Neutrophil (primary cell): Measurements from ENCODE around the gene MAP3K6.

Experiments
- H3K27ac ChIP-seq: fragments of 200-600 bp; sonication (generic); 2 replicates; pipeline ENCODE4 v1.5.1; 2016; ENCODE audit warnings: mild to moderate bottlenecking, moderate library complexity
- H3K27me3 ChIP-seq: fragments of 200-600 bp; sonication (generic); 2 replicates; pipeline ENCODE4 v1.6.0; 2016; ENCODE audit warnings: mild to moderate bottlenecking
- H3K36me3 ChIP-seq: fragments of 200-600 bp; sonication (generic); 2 replicates; pipeline ENCODE4 v1.5.1; 2017
- H3K4me1 ChIP-seq, 2 experiments: fragments of 200-600 bp in 1 of 2; sonication (generic) in 1 of 2; 1 replicate in 1 of 2; 2 replicates in 1 of 2; pipeline versions ENCODE4 v1.5.1 to v1.6.1; 2013 to 2016; ENCODE audit warnings: low read depth in 1 of 2, low read length in 1 of 2, mild to moderate bottlenecking in 1 of 2, moderate library complexity in 1 of 2; ENCODE audit not compliant: control insufficient read depth in 1 of 2, insufficient read depth in 1 of 2
- H3K4me3 ChIP-seq, 2 experiments: fragments of 200-600 bp in 1 of 2; sonication (generic) in 1 of 2; 1 replicate in 1 of 2; 2 replicates in 1 of 2; pipeline ENCODE4 v1.5.1; 2013 to 2016; ENCODE audit warnings: low read depth in 1 of 2, low read length in 1 of 2, mild to moderate bottlenecking in 1 of 2, moderate library complexity in 1 of 2
- H3K9me3 ChIP-seq: fragments of 200-600 bp; sonication (generic); 2 replicates; pipeline ENCODE4 v1.5.1; 2016
- TF ChIP-seq, protein P1 (sequence below): fragments of 200-600 bp; sonication (generic); IDR thresholded peaks from 2 replicates; pipeline ENCODE4 v1.5.1; 2016; ENCODE audit warnings: antibody characterized with exemption

The MAP3K6 gene

DNA sequence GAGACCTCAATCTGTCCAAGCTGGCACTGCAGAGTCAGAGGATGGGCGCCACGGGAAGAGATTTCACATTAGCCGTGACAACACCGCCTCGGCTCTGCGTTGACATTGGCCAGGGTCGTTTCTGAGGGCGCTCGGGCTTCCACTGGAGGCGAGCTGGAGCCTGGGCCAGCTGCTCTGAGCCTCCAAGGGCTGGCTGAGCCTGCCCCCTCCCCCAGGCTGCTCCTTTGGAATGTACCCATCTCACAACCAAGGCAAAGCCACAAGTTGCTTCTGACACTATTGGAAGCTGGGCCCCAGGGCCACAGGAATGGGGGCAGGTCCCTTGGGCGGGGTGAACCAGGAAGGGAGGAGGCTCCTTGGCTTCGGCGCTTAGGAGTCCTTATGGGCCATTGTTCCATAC lies 38.3 kb upstream of the MAP3K6 start:
- Histone ChIP-seq H3K4me3 (no peak overlapping the region), H3K9me3 (no peaks in the 10 kb centered on the region), H3K27me3 (no peaks in the 10 kb centered on the region), H3K4me1 (peaks cover 6 to 13% of the 10 kb centered on the region in 2 experiments), H3K27ac (no peak overlapping the region), H3K36me3 (peaks cover 68% of the 10 kb centered on the region)
- TF ChIP-seq, protein P1, sequence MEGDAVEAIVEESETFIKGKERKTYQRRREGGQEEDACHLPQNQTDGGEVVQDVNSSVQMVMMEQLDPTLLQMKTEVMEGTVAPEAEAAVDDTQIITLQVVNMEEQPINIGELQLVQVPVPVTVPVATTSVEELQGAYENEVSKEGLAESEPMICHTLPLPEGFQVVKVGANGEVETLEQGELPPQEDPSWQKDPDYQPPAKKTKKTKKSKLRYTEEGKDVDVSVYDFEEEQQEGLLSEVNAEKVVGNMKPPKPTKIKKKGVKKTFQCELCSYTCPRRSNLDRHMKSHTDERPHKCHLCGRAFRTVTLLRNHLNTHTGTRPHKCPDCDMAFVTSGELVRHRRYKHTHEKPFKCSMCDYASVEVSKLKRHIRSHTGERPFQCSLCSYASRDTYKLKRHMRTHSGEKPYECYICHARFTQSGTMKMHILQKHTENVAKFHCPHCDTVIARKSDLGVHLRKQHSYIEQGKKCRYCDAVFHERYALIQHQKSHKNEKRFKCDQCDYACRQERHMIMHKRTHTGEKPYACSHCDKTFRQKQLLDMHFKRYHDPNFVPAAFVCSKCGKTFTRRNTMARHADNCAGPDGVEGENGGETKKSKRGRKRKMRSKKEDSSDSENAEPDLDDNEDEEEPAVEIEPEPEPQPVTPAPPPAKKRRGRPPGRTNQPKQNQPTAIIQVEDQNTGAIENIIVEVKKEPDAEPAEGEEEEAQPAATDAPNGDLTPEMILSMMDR = no peak

DNA sequence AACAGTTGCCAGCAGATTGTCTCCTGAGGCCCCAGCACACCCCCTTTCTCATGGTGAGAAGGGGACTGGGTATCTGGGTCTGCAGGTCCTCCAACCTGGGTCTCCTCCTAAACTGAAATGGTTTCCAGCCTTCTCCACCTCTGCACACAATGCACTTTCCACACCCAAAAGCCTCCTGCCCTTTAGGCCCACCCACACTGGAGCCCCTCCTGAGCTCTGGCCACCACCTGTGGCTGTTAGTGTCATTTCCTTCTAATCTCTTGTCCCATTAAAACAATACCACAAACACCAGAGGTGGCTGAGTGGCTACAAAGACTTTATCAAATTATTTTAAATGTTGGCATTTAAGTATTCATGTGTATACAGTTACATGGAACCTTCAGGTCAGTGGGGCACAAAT lies 37.2 kb upstream of the MAP3K6 start:
- H3K27me3 ChIP-seq = no peaks in the 10 kb centered on the region
- H3K27ac ChIP-seq = peak overlapping the region; percentile 41
- H3K36me3 ChIP-seq = peaks cover 57% of the 10 kb centered on the region
- no peak overlapping the region for H3K4me3 ChIP-seq
- TF ChIP-seq, protein P1 = no peak
- H3K9me3 ChIP-seq = no peaks in the 10 kb centered on the region
- H3K4me1 ChIP-seq = peaks cover 6 to 13% of the 10 kb centered on the region in 2 experiments

DNA sequence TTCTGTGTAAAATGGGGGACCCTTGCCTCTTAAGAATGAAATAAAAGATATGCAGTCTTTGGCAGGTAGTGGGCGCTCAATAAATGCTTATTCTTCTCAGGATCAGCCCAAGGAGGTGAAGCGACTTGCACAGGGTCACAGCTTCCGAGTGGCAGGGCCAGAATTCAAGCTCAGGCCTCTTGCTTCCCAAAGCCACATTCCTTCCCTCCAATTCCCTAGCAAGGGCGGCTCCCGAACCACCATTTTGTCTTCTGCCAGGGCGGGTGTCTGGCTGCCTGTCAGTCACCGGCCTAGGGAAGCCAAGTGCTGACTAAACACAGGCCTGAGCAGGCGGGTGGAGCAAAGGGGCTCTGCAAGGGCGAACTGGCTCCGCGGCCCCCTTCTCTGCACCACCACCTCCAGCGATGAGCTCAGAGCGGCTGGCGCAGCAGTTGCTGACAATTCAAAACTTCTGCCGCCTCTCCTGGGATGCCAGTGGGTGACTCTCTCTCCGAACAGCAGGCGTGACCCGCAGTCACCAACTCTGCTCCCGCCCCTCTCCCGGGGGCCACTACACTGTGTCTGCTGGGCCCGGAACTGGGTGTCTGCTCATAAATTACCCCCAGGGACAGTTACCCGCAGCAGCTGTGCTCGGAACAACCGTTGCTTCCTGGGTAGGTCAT lies 36.4 kb upstream of the MAP3K6 start:
- Histone ChIP-seq H3K9me3 (no peaks in the 10 kb centered on the region), H3K4me1 (peaks cover 6 to 13% of the 10 kb centered on the region in 2 experiments), H3K36me3 (peaks cover 49% of the 10 kb centered on the region), H3K27ac (peak overlapping the region; percentile 41), H3K4me3 (no peak overlapping the region), H3K27me3 (no peaks in the 10 kb centered on the region)
- TF ChIP-seq, protein P1 = no peak

DNA sequence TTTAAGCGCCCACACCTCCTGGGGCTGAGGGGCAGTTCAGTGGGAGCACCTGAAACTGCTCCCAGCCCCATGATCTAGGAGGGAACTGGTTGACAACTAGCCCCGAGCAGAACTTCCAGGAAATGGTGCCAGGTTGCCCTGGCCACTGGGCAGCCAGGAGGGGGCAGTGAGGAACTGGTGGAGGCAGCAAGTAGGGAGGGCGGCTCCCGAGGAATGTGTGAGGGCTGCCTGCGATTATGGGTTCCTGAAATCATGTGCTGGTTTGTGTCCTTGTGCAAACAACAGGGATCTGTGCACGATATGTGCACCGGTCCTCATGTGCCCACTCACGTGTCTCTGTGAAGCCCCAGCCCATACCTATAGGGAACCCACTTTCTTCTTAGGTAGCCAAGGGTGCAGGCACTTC lies 35.6 kb upstream of the MAP3K6 start:
- peak overlapping the region; percentile 41 for H3K27ac ChIP-seq
- TF ChIP-seq, protein P1 = no peak
- peaks cover 41% of the 10 kb centered on the region for H3K36me3 ChIP-seq
- H3K4me3 ChIP-seq = no peak overlapping the region
- H3K4me1 ChIP-seq = peaks cover 6 to 13% of the 10 kb centered on the region in 2 experiments
- no peaks in the 10 kb centered on the region for H3K27me3 ChIP-seq
- H3K9me3 ChIP-seq = no peaks in the 10 kb centered on the region

DNA sequence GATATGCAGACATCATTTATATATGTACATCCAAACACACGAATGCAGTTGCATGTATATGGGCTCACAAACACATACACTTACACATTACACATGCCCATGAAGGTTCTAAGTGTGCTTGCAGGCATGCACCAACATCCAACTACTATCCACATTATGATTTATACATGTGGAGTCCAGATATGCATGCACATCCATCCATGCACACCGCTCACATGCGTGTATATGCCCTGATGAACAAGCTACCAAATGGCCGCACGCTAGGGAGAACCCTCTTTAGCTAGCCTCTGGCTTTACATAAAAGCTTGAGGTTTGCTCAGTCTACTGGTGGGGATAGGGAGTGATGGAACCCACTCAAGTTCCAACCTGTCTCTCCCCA lies 34.2 kb upstream of the MAP3K6 start:
- Histone ChIP-seq H3K9me3 (no peaks in the 10 kb centered on the region), H3K27ac (no peak overlapping the region), H3K4me3 (no peak overlapping the region), H3K4me1 (peaks cover 6 to 13% of the 10 kb centered on the region in 2 experiments), H3K36me3 (peaks cover 27% of the 10 kb centered on the region), H3K27me3 (no peaks in the 10 kb centered on the region)
- TF ChIP-seq, protein P1 = no peak
